HEK293T (cell line): ENCODE results near the gene PDE2A.

Source experiments
- ARNT ChIP-seq: fragments of 450-650 bp; IDR thresholded peaks from 2 replicates; pipeline ENCODE4 v1.6.1; 2017; ENCODE audit warnings: mild to moderate bottlenecking
- BHLHE40 ChIP-seq: fragments of 450-650 bp; IDR thresholded peaks from 2 replicates; pipeline ENCODE4 v1.6.1; 2016; ENCODE audit warnings: mild to moderate bottlenecking, moderate library complexity, borderline replicate concordance
- ELF4 ChIP-seq: fragments of 450-650 bp; IDR thresholded peaks from 2 replicates; pipeline ENCODE4 v1.6.1; 2017; ENCODE audit warnings: antibody characterized with exemption
- NFRKB ChIP-seq: fragments of 450-650 bp; IDR thresholded peaks from 2 replicates; pipeline ENCODE4 v1.6.1; 2016; ENCODE audit warnings: mild to moderate bottlenecking, moderate library complexity
- SP1 ChIP-seq: fragments of 450-650 bp; IDR thresholded peaks from 2 replicates; pipeline ENCODE4 v1.6.1; 2017
- SUZ12 ChIP-seq: fragments of 450-650 bp; IDR thresholded peaks from 2 replicates; pipeline ENCODE4 v1.6.1; 2016; ENCODE audit warnings: mild to moderate bottlenecking
- TARDBP ChIP-seq: fragments of 450-650 bp; IDR thresholded peaks from 2 replicates; pipeline ENCODE4 v1.6.1; 2016

GRCh38 chr11:72703267-72704008 is 29.2 kb upstream of the PDE2A start:
- TF ChIP-seq BHLHE40 (no peak), TARDBP (no peak), NFRKB (no peak), ARNT (no peak), SP1 (no peak), SUZ12 (no peak), ELF4 (no peak)
